GM12873 (cell line): ENCODE measurements around the gene SPATA24.

ENCODE experiments used
- CTCF ChIP-seq: IDR thresholded peaks from 2 replicates; pipeline ENCODE4 v1.5.1; 2012; ENCODE audit warnings: low read depth, mild to moderate bottlenecking, moderate library complexity, low read length, control low read depth; ENCODE audit not compliant: insufficient read depth; ENCODE audit errors: missing control alignments

Gene SPATA24

DNA sequence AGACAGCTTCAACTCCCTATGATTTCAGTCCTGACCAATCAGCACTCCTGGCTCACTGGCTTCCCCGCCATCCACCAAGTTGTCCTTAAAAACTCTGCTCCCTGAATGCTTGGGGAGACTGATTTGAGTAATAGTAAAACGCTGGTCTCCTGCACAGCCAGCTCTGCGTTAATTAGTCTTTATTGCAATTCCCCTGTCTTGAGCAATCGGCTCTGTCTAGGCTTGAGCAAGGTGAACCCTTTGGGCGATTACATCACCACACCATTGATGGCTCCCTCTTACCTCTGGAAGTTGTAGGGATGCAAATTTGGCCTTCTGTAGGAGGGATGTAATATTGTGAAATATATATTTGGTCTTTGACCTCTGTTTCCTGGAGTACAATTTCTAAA, 17.8 kb downstream of the SPATA24 start:
- no peak for TF ChIP-seq CTCF

- no peak for TF ChIP-seq CTCF
Observed at GRCh38 chr5:139385061-139386049, 18.5 kb downstream of the SPATA24 start.

- TF ChIP-seq CTCF = no peak
Observed at GRCh38 chr5:139384591-139385051, 19.3 kb downstream of the SPATA24 start.

- no peak for TF ChIP-seq CTCF
Observed at GRCh38 chr5:139383993-139384590, 19.8 kb downstream of the SPATA24 start.

- TF ChIP-seq CTCF = no peak
Observed at GRCh38 chr5:139383275-139383992, 20.5 kb downstream of the SPATA24 start, which contains the start of gene SLC23A1. Gene SLC23A1 (minus strand): TSS chr5:139383297. CDS start chr5:139383253, 44 bp downstream.

DNA sequence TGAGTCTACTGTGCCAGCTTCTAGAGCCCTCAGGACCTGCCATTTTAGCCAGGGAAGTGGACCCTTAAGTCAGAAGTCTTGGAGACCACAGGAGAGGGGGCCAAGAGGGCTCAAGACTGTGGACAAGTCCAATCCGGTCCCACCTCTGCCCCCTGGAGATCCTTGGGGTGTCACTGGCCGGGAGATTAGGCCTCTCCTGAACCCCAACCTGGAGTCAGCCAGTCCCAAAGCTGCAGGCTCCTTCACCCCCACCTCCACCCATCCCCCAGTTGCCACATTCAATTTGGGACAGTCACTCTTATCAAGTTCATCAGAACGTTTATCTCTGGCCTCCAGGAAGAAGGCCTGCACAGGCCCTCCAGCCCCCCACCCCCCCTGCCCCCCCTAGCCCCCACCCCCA, 21.1 kb downstream of the SPATA24 start:
- no peak for TF ChIP-seq CTCF
